GM19467 (cell line): ENCODE results near the gene SLC16A8.

ENCODE experiments used
- ATAC-seq: cut with Tn5 transposase; IDR thresholded peaks from one replicate; pipeline ENCODE4 v1.9.1; 2021; ENCODE audit warnings: mild to moderate bottlenecking, moderate library complexity; ENCODE audit not compliant: unreplicated experiment

Gene SLC16A8

DNA sequence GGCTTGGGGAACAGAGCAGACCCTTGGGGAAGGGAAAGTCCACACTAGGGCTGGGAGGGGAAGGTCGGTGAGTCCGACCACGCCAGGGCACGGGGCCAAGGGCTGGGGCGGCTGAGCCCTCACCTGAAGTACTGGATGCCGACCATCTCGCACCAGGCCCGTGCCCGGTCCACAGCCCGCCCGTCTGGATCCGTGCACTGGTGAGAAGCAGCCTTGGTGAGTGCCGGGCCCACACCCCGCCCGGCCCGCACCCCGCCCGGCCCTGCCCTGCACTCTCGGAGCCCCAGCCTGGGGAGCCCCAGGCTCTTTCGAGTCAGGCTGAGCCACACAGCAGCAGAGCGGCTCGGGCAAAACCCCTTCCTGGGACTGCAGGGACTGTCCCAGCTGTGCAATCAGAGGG, 28.4 kb upstream of the SLC16A8 start:
- ATAC-seq = no peak

DNA sequence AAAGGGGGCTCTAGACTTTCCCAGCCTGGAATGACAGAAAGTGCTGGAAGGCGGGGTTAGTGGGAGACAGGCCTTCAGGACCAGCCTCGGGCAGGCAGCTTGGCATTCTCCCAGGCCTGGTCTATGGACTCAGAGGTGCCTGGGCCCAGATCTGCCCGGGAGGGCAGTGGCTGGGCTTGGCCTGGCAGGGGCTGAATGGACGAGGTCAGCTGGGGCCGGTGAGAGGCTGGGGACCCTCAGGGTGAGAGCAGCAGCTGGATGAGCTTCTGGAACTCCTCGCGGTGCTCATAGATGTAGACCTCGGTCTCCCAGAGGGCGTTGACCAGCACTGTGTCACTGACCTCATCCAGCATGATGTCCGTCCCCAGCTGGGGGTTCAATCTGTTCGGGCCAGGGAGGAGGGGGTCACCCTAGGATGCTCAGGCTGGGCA, 28.0 kb upstream of the SLC16A8 start:
- no peak for ATAC-seq

DNA sequence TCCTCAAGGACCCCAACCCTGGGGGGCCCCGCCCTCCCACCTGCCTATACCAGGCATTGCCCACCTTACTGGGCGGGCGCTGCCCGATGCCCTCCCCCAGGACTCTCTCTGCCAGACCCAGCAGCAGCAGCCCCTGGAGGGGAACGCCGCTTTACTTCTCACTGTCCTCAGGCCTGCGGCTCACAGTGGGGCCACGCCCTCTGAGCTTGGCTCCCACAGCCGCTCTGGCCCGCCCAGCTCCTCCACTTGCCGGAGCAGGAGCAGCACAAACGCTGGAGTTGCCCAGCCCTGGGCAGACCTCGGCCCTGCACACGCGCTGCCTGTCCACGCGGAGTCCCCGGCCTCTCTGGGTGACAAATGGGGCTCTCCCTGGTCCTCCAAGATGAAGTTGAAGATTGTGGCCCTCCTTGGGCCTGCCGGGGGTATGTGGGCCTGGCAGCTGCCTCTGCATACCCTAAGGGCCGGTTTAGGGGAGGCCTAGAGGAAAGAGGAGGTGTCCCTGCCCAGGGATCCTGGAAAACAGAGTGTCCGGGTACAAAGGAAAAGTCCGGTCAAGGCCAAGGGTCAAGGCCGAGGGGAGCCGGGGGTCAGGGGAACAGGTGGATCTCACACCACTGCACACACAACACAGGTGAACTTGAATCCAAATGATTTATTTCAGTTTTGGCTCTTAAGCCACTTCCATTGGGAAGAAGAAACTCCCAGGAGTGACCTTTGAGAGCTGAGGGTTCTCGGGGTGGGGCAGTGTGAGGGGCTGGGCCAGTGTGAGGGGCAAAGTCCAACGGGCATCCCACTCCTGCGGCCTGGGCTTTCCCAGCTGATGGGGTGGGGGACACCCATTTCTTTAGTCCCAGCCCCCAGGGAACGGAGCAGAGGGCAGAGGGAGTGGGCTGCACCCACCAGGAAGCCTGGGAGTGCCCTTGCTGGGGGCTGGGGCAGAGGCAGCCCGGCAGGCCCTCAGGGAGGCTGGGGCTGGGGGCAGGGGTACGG, 27.2 kb upstream of the SLC16A8 start:
- ATAC-seq = no peak

DNA sequence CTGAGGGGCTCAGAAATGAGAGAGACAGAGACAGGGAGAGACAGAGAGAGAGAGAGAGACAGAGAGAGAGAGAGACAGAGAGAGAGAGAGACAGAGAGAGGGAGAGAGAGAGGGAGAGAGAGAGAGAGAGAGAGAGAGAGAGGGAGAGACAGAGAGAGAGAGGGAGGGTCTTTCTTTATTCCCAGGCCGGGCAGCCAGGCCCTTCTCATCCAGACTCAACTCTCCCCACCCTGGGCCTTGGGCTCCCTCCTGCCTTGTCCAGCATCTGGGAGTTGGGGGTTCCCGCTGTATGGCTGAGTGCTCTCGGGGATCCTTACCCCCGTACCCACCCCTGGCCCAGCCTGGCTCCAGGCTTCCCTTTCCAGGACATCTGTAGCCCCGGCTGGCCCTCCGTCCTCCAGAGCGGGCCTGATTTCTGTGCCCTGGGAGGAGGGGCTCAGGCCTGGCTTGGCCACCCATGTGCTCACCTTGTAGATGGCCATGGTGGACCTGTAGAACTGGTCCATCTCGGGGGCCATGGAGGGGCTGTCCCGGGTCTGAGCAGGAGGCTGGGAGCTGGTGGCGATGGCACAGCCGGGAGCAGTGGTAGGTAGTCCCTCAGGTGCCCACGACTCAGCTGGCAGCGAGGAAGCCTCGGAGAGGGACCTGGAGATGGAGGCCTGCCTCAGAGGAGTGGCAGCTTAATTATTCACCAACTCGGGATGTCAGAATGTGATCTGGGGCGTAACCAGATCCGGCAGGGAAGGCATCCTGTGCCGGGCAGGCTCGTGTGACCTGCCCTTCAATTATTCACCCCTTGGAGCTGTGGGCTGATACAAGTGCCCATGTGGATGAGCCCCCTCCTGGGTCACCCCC, 26.3 kb upstream of the SLC16A8 start, which contains the start of gene BAIAP2L2:
BAIAP2L2 (minus strand) TSS at position 677 of the 855 bp plus-strand sequence; CDS start at position 518, 159 bp downstream.
- ATAC-seq = no peak

DNA sequence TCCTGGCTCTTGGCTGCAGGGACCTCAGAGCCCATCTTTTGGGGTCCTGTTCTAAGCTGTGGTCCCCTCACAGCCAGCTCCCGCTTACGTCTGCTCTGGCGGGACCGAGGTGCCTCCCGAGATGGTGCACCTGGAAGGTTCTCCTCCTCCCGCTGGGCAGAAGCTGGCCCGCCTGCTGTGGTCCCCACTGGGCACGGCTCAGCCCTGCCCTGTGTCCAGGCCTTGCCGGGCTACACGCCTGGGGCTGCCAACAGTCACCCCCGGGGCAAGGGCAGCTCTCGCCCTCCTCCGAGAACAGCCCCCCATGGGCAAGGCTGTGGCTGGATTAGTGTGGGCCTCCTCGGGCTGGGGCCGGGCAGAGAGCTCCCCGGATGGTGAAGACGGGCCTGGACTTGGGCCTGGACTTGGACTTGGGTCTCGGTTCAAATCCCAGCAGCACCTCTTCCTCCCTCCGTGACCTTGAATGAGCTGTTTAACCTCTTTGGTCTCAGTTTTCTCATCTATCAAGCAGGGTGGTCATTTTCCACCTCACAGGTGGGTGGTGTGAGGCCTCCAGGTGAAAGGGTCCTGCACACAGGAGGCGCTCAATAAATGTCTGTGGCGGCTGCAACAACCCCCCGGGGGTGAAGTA, 25.5 kb upstream of the SLC16A8 start:
- no peak for ATAC-seq

DNA sequence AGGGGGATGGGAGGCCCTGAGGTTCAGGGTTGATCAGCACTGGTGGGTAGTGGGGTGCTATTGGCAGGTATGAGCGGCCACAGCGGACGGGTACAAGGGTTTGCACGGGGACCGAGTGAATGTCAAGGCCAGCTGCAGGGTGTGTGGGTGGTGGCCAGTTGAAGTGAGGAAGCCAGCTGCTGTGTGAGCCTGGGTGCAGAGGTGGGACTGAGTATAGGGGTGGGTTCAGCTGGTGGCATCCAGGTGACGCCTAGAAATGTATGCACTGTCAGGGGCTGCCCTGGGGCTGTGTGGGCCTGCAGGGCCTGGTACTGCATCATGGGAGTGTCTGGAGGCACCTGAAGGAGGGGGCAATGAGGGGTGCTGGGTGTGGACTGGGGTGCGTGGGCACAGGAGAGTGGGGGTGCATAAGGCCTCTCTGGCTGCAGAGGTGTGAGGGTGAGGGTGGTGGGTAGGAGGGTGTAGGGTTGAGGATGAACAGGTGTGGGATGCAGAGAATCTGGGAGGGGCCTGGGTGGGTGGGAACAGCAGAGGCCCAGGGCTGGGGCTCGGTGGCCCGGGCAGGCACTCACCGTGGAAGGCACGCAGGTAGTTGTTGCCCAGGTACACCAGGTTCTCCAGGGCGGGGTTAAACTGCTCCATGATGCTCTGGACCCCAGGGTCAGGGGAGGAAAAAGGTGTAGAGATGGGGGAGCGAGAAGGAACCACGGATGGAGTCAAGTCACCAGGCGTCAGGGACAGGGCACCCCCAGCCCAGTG, 24.8 kb upstream of the SLC16A8 start:
- ATAC-seq = no peak

DNA sequence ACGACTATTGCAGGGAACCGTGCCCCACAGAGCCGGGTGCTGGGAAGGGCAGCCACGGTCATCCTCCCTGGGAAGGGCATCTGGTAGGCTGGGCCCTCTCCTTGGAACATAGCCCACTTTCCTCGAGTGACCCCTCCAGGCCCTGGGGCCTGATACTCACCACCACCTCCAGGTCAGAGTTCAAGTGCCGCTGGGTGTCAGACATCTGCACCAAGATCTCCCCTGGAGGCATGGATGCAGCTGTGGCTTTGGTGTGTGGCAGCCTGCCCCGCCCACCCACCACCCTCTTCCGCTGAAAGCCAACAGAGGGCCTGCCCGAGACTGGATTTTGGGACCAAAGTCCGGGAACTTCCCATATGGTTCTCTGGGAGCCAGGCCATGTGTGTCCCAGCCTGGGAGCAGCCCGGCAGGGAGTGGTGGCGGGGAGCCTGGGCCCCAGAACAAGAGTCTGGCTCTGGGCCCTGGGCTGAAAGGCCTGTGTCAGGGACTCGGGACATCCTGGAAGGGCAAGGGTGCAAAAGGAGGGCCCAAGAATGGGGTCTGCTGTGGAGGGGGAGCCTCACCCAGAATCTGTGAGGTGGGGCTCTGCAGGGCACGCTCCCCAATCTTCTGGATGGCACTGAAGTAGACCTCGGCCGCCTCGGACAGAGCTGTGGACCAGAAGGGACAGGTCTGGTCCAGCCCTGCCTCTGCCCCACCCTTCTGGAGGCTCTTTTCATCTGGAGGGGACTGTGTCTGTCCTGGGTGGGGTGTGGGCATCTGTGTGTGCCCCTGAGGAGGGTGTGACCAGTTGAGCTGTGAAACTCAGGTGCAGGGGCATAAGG, 23.9 kb upstream of the SLC16A8 start:
- ATAC-seq = no peak

DNA sequence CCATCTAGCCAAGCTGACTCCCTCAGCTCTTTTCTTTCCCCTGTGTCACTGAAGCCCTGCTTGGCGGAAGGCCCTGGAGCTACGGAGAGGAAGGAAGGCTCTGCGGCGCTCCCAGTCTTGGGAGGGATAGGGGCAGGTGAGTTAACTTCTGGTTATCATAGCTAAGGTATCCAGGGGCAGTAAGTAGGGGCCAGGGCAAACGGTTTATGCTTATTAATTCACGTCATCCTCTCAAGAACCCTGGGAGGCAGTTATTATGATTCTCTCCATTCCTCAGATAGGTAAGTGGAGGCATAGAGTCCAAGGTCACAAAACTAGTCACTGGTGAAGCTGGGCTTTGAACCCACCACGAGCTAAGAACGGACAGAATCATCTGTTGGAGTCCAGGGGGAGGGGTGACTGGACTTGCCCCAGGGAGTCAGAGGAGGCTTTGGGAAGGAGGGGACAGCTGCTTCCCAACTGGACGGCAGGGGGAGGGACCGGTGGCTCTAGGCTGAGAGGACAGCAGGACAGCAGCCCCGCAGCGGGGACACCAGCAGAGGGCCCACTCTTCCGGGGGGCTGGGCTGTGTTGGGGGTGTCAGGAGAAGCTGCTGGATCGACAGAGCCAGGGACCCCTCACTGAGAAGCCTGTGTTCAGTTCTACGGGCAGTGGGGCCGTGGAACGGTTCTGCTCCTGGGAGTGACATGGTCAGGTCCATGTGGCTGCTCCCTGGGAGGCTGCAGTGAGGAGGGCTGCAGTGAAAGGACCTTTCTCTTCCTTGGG, 23.0 kb upstream of the SLC16A8 start:
- no peak for ATAC-seq

DNA sequence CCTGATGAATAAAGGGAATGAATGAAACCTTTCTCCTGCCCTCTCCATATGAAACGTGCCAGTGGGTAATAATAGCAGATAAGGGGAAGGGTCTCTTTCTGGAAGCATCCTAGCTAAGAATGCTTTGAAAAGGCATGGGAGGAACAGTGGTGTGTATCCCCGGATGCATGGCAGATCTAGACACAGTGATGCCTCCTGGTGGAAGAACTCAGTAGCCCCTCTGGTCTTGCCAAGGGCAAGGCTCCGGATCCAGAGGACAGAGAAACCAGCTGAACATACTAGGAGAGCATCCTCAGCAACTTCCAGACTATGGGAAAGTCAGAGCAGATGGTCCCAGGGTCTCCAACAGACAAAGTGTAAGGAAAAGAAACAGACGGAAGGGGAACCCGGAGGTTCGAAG, 20.1 kb upstream of the SLC16A8 start:
- ATAC-seq = no peak

DNA sequence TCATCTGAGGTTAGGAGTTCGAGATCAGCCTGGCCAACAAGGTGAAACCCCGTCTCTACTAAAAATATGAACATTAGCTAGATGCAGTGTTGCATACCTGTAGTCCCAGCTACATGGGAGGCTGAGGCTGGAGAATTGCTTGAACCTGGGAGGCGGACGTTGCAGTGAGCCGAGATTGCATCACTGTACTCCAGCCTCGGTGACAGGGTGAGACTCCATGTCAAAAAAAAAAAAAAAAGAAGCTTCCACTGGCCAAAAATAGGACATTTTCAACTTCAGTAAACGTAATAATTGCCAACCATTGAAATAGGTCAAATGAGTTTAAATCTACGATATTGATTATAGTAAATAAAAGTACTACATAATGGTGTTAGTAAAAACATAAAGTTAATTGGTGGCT, 19.7 kb upstream of the SLC16A8 start:
- ATAC-seq = no peak

DNA sequence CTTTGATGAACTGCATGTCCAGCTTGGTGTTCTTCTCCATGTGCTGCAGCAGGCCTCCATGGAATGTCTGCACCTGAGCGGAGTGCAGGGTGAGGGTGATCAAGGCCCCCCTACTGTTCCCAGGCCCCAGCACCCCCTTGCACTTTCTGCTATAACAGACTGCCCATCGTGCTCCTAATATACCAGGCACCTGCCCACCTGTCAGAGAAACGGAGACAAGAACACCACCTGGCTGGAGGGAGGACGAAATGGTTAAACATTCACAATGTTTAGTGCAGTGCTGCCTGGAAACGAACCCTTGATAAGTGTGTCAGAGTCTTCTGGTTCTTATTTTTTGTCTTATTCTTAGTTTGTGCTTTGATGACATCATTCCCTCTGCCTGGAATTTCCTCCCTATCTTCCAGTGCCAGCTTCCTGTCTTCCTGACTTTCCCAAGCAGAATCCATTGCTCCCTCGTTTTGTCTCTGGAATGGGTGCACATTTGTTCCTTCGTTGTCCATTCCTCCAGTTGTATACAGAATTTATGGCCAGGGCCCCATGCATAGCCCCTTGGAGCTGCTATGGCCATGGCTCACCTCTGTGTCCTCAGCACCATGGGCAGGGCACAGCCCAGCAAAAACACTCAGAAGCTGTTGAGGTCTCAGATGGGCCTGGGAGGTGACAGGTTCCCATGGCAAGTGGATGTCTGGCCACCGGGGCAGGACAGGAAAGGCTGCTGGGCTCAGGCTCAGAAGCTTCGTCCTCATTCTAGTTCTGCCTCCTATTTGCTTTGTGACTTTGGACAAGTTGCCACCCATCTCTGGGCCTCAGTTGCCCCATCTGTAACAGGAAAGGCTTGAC, 14.6 kb upstream of the SLC16A8 start:
- no peak for ATAC-seq

DNA sequence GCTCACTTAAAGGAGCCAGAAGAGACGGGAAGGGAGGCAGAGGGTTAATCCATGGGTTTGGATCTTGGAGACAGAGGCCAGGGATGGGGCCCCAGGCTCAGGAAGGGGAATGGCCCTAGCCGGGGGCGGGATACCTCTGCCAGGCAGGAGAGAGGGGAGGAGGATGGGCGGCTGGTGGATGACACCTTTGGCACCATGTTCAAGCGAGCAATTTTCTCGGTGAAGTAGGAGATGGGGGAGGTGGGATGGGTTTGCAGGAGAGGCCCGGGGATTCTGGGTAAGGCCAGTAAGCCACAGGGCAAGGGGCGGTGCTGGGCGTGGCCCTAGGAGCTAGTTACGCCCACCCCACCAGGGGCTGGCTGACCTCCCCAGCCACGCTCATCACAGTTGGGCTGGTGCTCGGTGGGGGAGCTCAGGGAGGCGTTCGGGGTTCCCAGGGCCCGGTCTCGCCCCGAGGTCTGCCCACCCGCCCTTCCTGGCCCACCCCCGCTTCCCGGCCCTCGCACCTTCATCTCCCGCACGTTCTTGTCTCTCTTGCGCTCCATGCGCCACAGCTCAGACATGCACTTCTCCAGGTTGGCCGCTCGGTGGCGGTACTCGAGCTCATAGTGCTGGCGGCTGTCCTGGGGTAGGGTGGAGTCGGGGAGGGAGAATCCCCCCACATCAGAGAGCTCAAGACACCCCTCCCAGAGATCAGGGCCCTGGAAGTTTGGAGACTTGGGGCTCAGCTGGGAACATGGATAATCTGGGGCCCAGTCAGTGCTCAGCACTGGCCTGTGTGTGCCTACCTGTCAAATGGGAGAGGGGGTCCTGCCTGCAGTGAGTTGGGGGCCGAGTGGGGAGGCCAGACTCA, 13.8 kb upstream of the SLC16A8 start:
- no peak for ATAC-seq

DNA sequence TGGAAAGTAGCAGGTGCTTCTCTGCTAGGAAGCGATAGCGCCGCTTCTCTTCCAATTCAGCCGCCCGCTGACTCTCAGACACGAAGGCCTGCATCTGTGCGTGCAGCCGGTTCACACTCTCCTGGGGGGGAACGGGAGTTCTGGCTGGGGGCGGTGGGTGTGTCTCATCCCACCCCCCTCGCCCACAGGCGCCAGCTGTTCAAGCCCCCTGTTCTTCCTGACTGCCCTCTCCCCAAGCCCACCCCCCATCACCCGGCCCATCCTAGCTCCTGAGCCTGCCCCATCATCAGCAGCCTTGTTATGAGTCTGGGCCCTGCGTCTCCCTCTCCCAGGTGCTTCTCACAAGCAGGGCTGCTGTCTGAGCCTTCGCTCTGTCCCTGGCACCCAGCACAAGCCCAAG, 13.1 kb upstream of the SLC16A8 start:
- no peak for ATAC-seq

DNA sequence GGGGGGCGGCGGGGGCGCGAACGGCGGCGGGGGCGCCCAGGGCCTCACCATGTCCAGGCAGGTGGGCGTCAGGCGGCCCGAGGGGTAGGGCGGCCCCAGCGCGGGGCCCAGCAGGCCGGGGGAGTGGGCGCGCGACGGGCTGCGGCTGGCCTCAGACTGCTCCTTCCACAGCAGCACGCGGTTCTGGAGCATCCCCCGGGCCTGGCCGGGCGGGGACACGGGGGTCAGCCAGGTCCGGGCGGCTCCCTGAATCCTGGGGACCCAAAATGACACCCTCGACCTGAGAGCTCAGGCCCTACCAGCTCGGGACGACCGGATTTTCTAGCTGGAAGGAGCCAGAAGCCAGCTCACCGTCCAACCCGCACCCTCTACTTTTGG, 5.5 kb upstream of the SLC16A8 start:
- no peak for ATAC-seq

DNA sequence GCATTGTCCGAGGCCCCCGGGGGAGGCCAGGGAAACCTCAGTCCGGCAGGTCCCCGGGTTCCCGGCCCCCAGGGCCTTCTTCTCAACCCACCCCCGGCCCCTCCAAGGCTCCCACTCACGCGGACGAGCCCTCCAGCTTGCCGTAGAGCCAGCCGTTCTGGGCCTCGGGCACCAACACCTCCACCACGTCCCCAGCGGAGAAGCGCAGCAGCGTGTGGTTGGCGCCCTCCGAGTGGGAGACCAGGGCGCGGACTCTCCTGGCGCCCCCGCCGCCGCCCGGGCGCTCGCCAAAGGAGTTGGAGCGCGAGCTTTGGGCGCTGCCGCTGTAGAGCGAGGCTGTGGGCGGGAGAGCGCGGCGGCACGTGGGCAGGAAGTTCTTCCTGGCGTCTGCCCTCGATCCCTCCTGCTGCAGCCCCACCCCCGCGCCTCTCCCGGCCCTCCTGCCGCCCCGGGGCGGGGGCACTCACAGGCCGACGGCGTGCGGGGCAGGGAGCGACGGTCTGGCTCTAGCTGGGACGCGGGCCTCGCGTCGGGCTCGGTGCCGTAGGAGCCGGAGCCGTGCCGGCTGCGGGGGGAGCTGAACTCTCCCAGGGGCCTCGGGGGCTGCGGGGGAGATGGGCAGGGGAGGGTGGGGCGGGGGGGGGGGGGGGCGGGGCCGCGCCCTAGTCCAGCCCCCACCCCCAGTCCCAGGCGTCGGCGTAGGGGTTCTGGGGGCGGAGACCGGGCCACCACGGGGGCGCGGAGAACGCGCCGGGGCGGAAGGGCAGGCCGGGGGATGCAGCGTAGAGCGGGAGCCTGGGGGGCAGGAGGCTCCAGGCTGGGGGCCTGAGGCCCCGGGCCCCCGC, 4.9 kb upstream of the SLC16A8 start:
- ATAC-seq = no peak

DNA sequence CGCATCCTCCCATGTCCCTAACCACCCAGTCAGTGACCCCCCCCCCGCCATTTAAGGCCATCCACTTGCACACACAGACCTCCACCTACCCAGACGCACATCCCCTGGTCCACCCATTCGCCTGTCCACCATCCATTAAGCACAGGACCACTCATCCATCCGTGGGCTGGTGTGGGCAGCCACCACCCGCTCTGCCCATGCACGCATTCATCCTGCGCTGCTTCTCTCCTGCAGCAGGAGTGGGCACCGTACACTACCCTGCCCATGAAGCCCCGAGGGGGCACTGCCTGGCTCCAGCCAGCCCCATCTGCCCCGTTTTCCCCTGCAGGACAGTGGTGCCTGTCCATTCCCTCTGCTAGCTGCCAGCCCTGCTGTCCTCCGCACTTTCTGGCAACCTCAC, 3.9 kb upstream of the SLC16A8 start:
- no peak for ATAC-seq
